H9 (cell line): Measurements from ENCODE around the gene SKIC2. TPM values are rescaled to one million over a fixed set of nuclear protein-coding genes. Genes with fewer than 3 reads are reported as not detected.

ENCODE experiments used
- DNase-seq: peaks from one replicate; pipeline ENCODE4 v3.0.0-alpha.2; 2017
- H2AFZ ChIP-seq: one replicate; pipeline ENCODE4 v1.6.1; 2013; ENCODE audit warnings: mild to moderate bottlenecking, low read length, control low read depth, moderate library complexity
- H2AK5ac ChIP-seq: 2 replicates; pipeline ENCODE4 v1.6.1; 2013; ENCODE audit warnings: low read length, control low read depth, mixed read lengths; ENCODE audit not compliant: insufficient read length
- H2BK120ac ChIP-seq: one replicate; pipeline ENCODE4 v1.6.1; 2013; ENCODE audit warnings: low read depth, mild to moderate bottlenecking, low read length, control low read depth, inconsistent platforms; ENCODE audit not compliant: poor library complexity, severe bottlenecking
- H2BK12ac ChIP-seq: 2 replicates; pipeline ENCODE4 v1.6.1; 2013; ENCODE audit warnings: low read length, control low read depth, mixed read lengths, low read depth; ENCODE audit not compliant: insufficient read length
- H2BK15ac ChIP-seq: 2 replicates; pipeline ENCODE4 v1.6.1; 2013; ENCODE audit warnings: low read depth, low read length, control low read depth
- H2BK20ac ChIP-seq: one replicate; pipeline ENCODE4 v1.6.1; 2013; ENCODE audit warnings: low read depth, mild to moderate bottlenecking, low read length, control low read depth, inconsistent platforms; ENCODE audit not compliant: poor library complexity, severe bottlenecking
- H2BK5ac ChIP-seq: 2 replicates; pipeline ENCODE4 v1.6.1; 2013; ENCODE audit warnings: low read length, control low read depth, mixed read lengths; ENCODE audit not compliant: insufficient read length
- H3K14ac ChIP-seq: 2 replicates; pipeline ENCODE4 v1.6.1; 2013; ENCODE audit warnings: low read length, control low read depth; ENCODE audit not compliant: insufficient read depth
- H3K18ac ChIP-seq: 2 replicates; pipeline ENCODE4 v1.6.1; 2013; ENCODE audit warnings: low read depth, mild to moderate bottlenecking, mixed read lengths, low read length, control low read depth; ENCODE audit not compliant: insufficient read length
- H3K23ac ChIP-seq: 2 replicates; pipeline ENCODE4 v1.6.1; 2013; ENCODE audit warnings: low read length, control low read depth, mixed read lengths, low read depth; ENCODE audit not compliant: insufficient read length
- H3K23me2 ChIP-seq: 2 replicates; pipeline ENCODE4 v1.6.1; 2013; ENCODE audit warnings: low read depth, mild to moderate bottlenecking, mixed read lengths, low read length, control low read depth; ENCODE audit not compliant: insufficient read length, poor library complexity, severe bottlenecking
- H3K27ac ChIP-seq: 2 replicates; pipeline ENCODE4 v1.5.1; 2013; ENCODE audit warnings: low read length, control low read depth, mixed read lengths, low read depth; ENCODE audit not compliant: insufficient read length
- H3K27me3 ChIP-seq: 2 replicates; pipeline ENCODE4 v1.6.1; 2013; ENCODE audit warnings: low read length, control low read depth, inconsistent platforms; ENCODE audit not compliant: insufficient read depth
- H3K4ac ChIP-seq: 2 replicates; pipeline ENCODE4 v1.6.1; 2013; ENCODE audit warnings: low read depth, mild to moderate bottlenecking, control low read depth, inconsistent platforms, low read length, moderate library complexity
- H3K4me1 ChIP-seq: 2 replicates; pipeline ENCODE4 v1.6.1; 2013; ENCODE audit warnings: low read length, control low read depth, inconsistent platforms; ENCODE audit not compliant: insufficient read depth
- H3K4me2 ChIP-seq: 2 replicates; pipeline ENCODE4 v1.6.1; 2013; ENCODE audit warnings: low read length, control low read depth, mixed read lengths; ENCODE audit not compliant: insufficient read length, insufficient read depth
- H3K56ac ChIP-seq: 2 replicates; pipeline ENCODE4 v1.6.1; 2013; ENCODE audit warnings: low read depth, mild to moderate bottlenecking, mixed read lengths, low read length, control low read depth; ENCODE audit not compliant: insufficient read length
- H3K79me1 ChIP-seq: 2 replicates; pipeline ENCODE4 v1.6.1; 2013; ENCODE audit warnings: low read depth, mild to moderate bottlenecking, moderate library complexity, low read length, control low read depth, inconsistent platforms; ENCODE audit not compliant: insufficient read depth, poor library complexity, severe bottlenecking
- H3K79me2 ChIP-seq: 2 replicates; pipeline ENCODE4 v1.6.1; 2013; ENCODE audit warnings: low read length, control low read depth, inconsistent platforms; ENCODE audit not compliant: insufficient read depth
- H3K9ac ChIP-seq: 2 replicates; pipeline ENCODE4 v1.6.1; 2013; ENCODE audit warnings: low read length, control low read depth, mixed read lengths; ENCODE audit not compliant: insufficient read length; ENCODE audit errors: extremely low read depth
- H3K9me3 ChIP-seq: one replicate; pipeline ENCODE4 v1.6.1; 2013; ENCODE audit warnings: low read depth, low read length, inconsistent platforms; ENCODE audit not compliant: control insufficient read depth
- H3T11ph ChIP-seq: one replicate; pipeline ENCODE4 v1.6.1; 2013; ENCODE audit warnings: mild to moderate bottlenecking, low read length, control low read depth, inconsistent platforms
- H4K20me1 ChIP-seq: one replicate; pipeline ENCODE4 v1.6.1; 2013; ENCODE audit not compliant: control insufficient read depth, insufficient read length, insufficient read depth
- H4K5ac ChIP-seq: 2 replicates; pipeline ENCODE4 v1.6.1; 2013; ENCODE audit warnings: low read depth, mild to moderate bottlenecking, mixed read lengths, low read length, control low read depth; ENCODE audit not compliant: insufficient read length
- H4K8ac ChIP-seq: replicated peaks from 2 replicates; pipeline ENCODE4 v1.6.1; 2013; ENCODE audit warnings: low read length, control low read depth, mixed read lengths, low read depth; ENCODE audit not compliant: insufficient read length
- H4K91ac ChIP-seq: 2 replicates; pipeline ENCODE4 v1.6.1; 2013; ENCODE audit warnings: low read depth, mild to moderate bottlenecking, moderate library complexity, mixed read lengths, low read length, control low read depth; ENCODE audit not compliant: insufficient read length
- H3K27ac Mint-ChIP-seq, 3 experiments: 2 replicates in 2 of 3; 3 replicates in 1 of 3; pipeline ENCODE4 v1.8.0; 2020 to 2021; ENCODE audit warnings: mixed read lengths in 3 of 3, mild to moderate bottlenecking in 1 of 3, moderate library complexity in 1 of 3
- H3K27me3 Mint-ChIP-seq: 2 replicates; pipeline ENCODE4 v1.8.0; 2021; ENCODE audit warnings: low read depth, mild to moderate bottlenecking, moderate library complexity, mixed read lengths
- H3K36me3 Mint-ChIP-seq, 3 experiments: 2 replicates in 2 of 3; 3 replicates in 1 of 3; pipeline ENCODE4 v1.8.0; 2020 to 2021; ENCODE audit warnings: low read depth in 3 of 3, mixed read lengths in 3 of 3; ENCODE audit not compliant: insufficient read depth in 1 of 3
- H3K4me1 Mint-ChIP-seq, 2 experiments: 2 replicates each; pipeline ENCODE4 v1.8.0; 2020; ENCODE audit warnings: mixed read lengths in 2 of 2
- H3K4me3 Mint-ChIP-seq, 2 experiments: 2 replicates in 1 of 2; 3 replicates in 1 of 2; pipeline ENCODE4 v1.8.0; 2020 to 2021; ENCODE audit warnings: mild to moderate bottlenecking in 2 of 2, mixed read lengths in 2 of 2, moderate library complexity in 1 of 2
- H3K9me3 Mint-ChIP-seq, 2 experiments: 2 replicates in 1 of 2; 3 replicates in 1 of 2; pipeline ENCODE4 v1.8.0; 2020; ENCODE audit warnings: mild to moderate bottlenecking in 2 of 2, mixed read lengths in 2 of 2, moderate library complexity in 1 of 2
- CTCF ChIP-seq: fragments of 200-600 bp; sonication (generic); conservative IDR thresholded peaks from 3 replicates; pipeline ENCODE4 v1.8.0; 2021; ENCODE audit warnings: antibody characterized with exemption, mild to moderate bottlenecking
- WGBS: extraction: QIAGEN DNeasy Blood & Tissue Kit; methylation state at CpG from one replicate; pipeline ENCODE4 v1.1.7; 2013; ENCODE audit warnings: missing lambda C conversion rate, low lambda C conversion rate, mixed read lengths; ENCODE audit not compliant: insufficient read length; ENCODE audit errors: extremely low coverage; 5-methylcytosine and 5-hydroxymethylcytosine counted together
- total RNA-seq: library from RNA; stranded (reverse); gene quantifications from 2 replicates; pipeline ENCODE4 v1.2.1, GENCODE V29; 2021

The SKIC2 gene
- total RNA-seq, 1 experiment from 2014 or later: 86.2 TPM

- no peak overlapping the region for H3K27ac ChIP-seq
- H3K56ac ChIP-seq: no peak overlapping the region
- Mint-ChIP-seq H3K36me3 (peaks cover 34 to 76% (median 69%) of the 10 kb centered on the region in 3 experiments; a peak in 6 of 7 replicates), H3K27ac (no peak overlapping the region), H3K27me3 (no peaks in the 10 kb centered on the region; the same call in 1 of the 2 replicates), H3K4me1 (peaks cover 3 to 8% of the 10 kb centered on the region in 2 experiments), H3K9me3 (no peaks in the 10 kb centered on the region), H3K4me3 (no peak overlapping the region)
- no peak overlapping the region for H3K4ac ChIP-seq
- no peaks in the 10 kb centered on the region for H3K27me3 ChIP-seq
- H3K9me3 ChIP-seq: no peaks in the 10 kb centered on the region
- no peaks in the 10 kb centered on the region; the same call in 1 of the 2 replicates for H3K79me2 ChIP-seq
- H3K4me1 ChIP-seq: peaks cover 1% of the 10 kb centered on the region; the same call in 1 of the 2 replicates
- no peak overlapping the region for H4K5ac ChIP-seq
- TF ChIP-seq CTCF: no peak
- no peaks in the 10 kb centered on the region for H4K20me1 ChIP-seq
- no peak overlapping the region for H3K14ac ChIP-seq
- H3K23ac ChIP-seq: no peak overlapping the region
- no peak overlapping the region for H2BK12ac ChIP-seq
- H3K18ac ChIP-seq: no peak overlapping the region
- no peak overlapping the region for H3K9ac ChIP-seq
- H2AK5ac ChIP-seq: no peak overlapping the region
- H4K8ac ChIP-seq: no peak overlapping the region
- no peak for DNase-seq
- no peak overlapping the region for H2BK5ac ChIP-seq
- H2BK20ac ChIP-seq: no peak overlapping the region
- H3T11ph ChIP-seq: no peak overlapping the region
- no peaks in the 10 kb centered on the region for H3K79me1 ChIP-seq
- no peak overlapping the region for H2BK15ac ChIP-seq
- peaks cover 4% of the 10 kb centered on the region for H3K23me2 ChIP-seq
- no peak overlapping the region for H4K91ac ChIP-seq
- H3K4me2 ChIP-seq: no peak overlapping the region
- no CpG with 5 or more reads among the region's 3 CpGs for WGBS
- H2AFZ ChIP-seq: no peak overlapping the region
- no peak overlapping the region for H2BK120ac ChIP-seq
Measured at GRCh38 chr6:31967926-31968320, 8.9 kb downstream of the SKIC2 start.
